ENCODE results near the gene MXRA7.

DNA sequence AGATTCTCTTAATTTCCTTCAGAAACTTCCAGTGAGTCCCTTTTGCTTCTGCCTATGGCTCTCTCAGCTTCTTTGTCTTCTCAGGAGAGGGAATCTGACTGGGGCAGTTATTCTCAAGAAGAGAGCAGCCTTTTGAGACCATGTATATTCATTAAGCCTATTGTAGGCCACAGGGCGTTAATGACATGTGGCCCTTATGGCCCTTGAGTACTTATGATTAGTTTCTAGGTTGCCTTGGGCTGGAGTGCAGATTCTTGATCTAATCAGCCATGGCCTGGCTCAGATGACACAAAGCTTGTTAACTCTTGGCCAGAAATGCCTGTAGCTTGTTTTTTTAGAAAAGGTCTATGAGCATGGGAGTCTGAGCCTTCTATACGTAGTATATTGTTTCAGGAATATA, 44.5 kb upstream of the MXRA7 start:
- TF ChIP-seq, protein P1, sequence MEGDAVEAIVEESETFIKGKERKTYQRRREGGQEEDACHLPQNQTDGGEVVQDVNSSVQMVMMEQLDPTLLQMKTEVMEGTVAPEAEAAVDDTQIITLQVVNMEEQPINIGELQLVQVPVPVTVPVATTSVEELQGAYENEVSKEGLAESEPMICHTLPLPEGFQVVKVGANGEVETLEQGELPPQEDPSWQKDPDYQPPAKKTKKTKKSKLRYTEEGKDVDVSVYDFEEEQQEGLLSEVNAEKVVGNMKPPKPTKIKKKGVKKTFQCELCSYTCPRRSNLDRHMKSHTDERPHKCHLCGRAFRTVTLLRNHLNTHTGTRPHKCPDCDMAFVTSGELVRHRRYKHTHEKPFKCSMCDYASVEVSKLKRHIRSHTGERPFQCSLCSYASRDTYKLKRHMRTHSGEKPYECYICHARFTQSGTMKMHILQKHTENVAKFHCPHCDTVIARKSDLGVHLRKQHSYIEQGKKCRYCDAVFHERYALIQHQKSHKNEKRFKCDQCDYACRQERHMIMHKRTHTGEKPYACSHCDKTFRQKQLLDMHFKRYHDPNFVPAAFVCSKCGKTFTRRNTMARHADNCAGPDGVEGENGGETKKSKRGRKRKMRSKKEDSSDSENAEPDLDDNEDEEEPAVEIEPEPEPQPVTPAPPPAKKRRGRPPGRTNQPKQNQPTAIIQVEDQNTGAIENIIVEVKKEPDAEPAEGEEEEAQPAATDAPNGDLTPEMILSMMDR (conservative IDR thresholded peaks at IDR 0.05; ENCODE audit: low read length): no peak
- no peak for TF ChIP-seq EZH2phosphoT487 (IDR thresholded peaks at IDR 0.05; ENCODE audit: borderline replicate concordance)
